ENCODE data around the gene GPR42. TPM values are rescaled to one million over a fixed set of nuclear protein-coding genes. Genes with fewer than 3 reads are reported as not detected.

GPR42 gene
- total RNA-seq, 1 experiment from 2014 or later: not detected

- no peak overlapping the region for H3K4me3 Mint-ChIP-seq
- TF ChIP-seq ZBTB21 (CRISPR knock-in tag; IDR thresholded peaks at IDR 0.05; ENCODE audit: borderline replicate concordance) (no peak), STAT6 (CRISPR knock-in tag; conservative IDR thresholded peaks at IDR 0.05; ENCODE audit: low read depth) (no peak), ZMAT4 (CRISPR knock-in tag; IDR thresholded peaks at IDR 0.05) (no peak), ZNF416 (CRISPR knock-in tag; IDR thresholded peaks at IDR 0.05) (no peak)
- POLR2A ChIA-PET: no interaction called here
- no peak overlapping the region for H3K27ac Mint-ChIP-seq
- no peak for DNase-seq (ENCODE audit: low spot score)
- no peaks in the 10 kb centered on the region for H3K9me3 Mint-ChIP-seq
- CTCF ChIA-PET: no interaction called here
- no peaks in the 10 kb centered on the region for H3K27me3 Mint-ChIP-seq (ENCODE audit: low read depth)
- no peaks in the 10 kb centered on the region for H3K36me3 Mint-ChIP-seq
- no peaks in the 10 kb centered on the region for H3K4me1 Mint-ChIP-seq
- ATAC-seq: no peak
Observed at GRCh38 chr19:35396240-35396885, 25.5 kb downstream of the GPR42 start.

- ChIA-PET CTCF (no interaction called here), POLR2A (no interaction called here)
- no peak for TF ChIP-seq ATF6 (CRISPR knock-in tag; IDR thresholded peaks at IDR 0.05)
- TF ChIP-seq ZNF317 (CRISPR knock-in tag; IDR thresholded peaks at IDR 0.05; ENCODE audit: borderline replicate concordance, low read depth): no peak
- TF ChIP-seq SOX15 (CRISPR knock-in tag; IDR thresholded peaks at IDR 0.05): no peak
- TF ChIP-seq USF1 (CRISPR knock-in tag; IDR thresholded peaks at IDR 0.05): no peak
- no peak for TF ChIP-seq ZSCAN18 (CRISPR knock-in tag; IDR thresholded peaks at IDR 0.05)
- no peak for TF ChIP-seq CBFB (CRISPR knock-in tag; IDR thresholded peaks at IDR 0.05; ENCODE audit: low read depth)
- TF ChIP-seq ZNF532 (CRISPR knock-in tag; IDR thresholded peaks at IDR 0.05; ENCODE audit: borderline replicate concordance): no peak
- no peak for TF ChIP-seq HMGXB4 (CRISPR knock-in tag; IDR thresholded peaks at IDR 0.05)
- no peak for TF ChIP-seq SP1 (CRISPR knock-in tag; conservative IDR thresholded peaks at IDR 0.05)
- no peak for TF ChIP-seq HMGA2 (CRISPR knock-in tag; IDR thresholded peaks at IDR 0.05)
- no peak for TF ChIP-seq ZNF425 (CRISPR knock-in tag; conservative IDR thresholded peaks at IDR 0.05)
- TF ChIP-seq GTF2I (CRISPR knock-in tag; conservative IDR thresholded peaks at IDR 0.05): no peak
- no peak for TF ChIP-seq ELF4 (CRISPR knock-in tag; IDR thresholded peaks at IDR 0.05; ENCODE audit: low read depth)
- Mint-ChIP-seq H3K27ac (no peak overlapping the region), H3K4me1 (no peaks in the 10 kb centered on the region), H3K27me3 (ENCODE audit: low read depth) (no peaks in the 10 kb centered on the region), H3K4me3 (no peak overlapping the region), H3K36me3 (no peaks in the 10 kb centered on the region), H3K9me3 (no peaks in the 10 kb centered on the region)
- DNase-seq (ENCODE audit: low spot score) (no peak), ATAC-seq (no peak)
Observed at GRCh38 chr19:35397064-35397463, 26.2 kb downstream of the GPR42 start.

Data from WTC11 (cell line).